NCI-H2196 (cell line): ENCODE data around the gene RAB6A.

Source experiments
- DNase-seq: peaks from one replicate; lab custom pipeline; 2025; ENCODE audit not compliant: unreplicated experiment; lab: John Stamatoyannopoulos, UW

Gene RAB6A

DNA sequence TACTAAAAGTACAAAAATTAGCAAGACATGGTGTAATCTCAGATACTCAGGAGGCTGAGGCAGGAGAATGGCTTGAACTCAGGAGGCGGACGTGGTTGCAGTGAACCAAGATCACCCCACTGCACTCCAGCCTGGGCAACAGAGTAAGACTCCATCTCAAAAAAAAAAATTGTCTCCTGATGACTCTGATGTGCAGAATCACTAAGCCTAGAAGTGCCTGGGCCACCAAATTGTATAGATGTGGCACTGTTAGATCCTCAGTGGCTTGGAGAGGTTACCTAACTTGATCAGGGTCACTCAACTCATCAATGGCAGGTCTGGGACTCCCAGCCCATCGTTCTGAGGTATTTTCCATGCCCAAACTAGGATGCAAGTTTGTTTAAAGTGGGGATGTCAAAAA is 103.9 kb downstream of the RAB6A start:
- DNase-seq = no peak

DNA sequence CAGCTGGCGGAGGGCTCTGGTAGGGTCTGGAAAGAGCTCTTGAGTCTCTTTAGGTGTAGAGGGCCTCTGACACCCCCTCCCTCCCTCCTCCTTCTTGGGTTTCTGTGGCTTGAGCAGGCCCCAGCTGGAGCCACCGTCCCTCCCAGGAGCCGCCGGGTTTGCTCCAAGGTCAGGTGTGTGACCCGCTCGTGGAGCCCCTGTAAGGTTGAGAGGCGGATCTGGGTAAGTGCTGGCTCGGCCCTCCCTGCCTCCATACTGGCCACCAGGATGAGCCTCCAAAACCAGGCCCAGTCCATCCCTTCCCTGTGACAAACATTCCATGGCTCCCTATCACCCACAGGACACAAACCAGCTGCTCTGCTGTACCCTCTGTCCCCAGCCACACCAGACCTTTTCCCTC is 105.2 kb downstream of the RAB6A start:
- DNase-seq = no peak

DNA sequence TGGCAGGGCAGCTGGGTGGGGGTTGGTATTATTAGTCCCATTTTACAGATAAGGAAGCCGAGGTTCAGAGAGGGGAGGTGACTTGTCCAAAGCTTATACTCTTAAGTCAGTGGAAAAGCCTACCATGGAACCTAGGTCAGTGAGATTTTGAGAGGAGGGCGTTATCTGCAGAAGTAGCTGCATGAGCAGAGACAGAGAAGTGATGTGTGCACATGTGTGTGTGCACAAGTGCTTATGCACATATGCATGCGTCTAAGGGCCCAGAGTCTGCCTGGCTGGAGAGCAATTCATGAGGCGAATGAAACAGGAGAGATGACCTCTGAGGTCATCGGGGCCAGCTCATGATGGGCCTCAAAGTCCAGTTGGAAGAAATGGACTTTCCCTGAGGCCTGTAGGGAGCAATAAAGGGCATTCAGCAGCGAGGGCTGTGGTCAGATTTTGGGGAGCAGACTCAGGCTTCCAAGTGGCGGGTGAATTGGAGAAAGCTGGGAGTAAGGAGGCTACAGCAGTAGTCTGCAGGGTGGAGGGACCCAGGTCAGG is 106.3 kb downstream of the RAB6A start:
- DNase-seq = no peak

DNA sequence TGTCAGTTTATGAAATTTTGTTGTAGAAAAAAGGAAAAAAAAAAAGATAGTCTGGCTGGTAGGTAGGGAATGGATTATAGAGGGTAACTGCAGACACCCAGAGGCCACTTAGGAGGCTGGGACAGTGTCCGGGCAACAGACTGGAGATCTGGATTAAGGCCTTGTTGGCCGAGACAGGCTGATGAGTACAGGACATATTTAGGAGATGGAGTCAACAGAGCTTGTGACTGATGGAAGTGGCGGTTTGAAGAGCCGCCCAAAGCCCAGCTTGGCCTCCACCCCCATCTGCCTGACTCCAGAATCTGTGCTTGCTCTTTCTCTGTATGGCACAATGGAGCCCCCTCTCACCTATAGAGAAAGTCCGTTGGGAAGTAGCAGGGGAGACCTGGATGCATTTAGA is 106.9 kb downstream of the RAB6A start:
- no peak for DNase-seq

DNA sequence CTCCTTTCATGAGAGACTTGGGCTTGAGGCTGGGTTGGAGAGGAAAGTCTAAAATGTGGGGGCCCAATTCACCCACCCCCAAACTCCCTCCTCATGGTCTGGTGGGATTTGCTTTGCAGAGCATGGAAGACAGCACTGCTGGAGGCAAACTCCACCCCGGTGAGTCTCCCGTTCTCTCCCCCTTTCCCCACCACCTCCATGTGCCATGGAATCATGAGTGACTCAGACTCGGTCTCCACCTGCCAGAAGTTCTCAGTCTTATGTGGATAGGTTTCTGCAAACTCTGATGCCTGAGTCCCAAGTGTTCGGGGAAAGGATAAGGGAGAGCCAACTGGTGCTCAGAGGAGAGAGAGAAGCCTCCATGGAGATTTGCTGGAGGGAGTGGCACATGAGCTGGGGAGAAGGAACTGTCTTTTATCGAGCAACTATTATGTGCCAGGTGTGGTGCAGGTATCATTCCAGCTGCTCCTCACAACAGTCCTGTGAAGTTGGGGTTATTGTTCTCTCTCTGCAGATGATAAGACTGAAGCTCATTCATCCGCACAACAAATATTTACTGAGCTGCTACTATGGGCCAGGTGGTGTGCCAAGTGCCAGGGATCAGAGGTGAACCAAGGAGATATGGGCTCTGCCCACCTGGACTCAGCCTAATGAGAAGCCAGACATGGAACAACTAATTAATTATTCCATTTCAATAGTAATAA is 107.9 kb downstream of the RAB6A start:
- DNase-seq = no peak

DNA sequence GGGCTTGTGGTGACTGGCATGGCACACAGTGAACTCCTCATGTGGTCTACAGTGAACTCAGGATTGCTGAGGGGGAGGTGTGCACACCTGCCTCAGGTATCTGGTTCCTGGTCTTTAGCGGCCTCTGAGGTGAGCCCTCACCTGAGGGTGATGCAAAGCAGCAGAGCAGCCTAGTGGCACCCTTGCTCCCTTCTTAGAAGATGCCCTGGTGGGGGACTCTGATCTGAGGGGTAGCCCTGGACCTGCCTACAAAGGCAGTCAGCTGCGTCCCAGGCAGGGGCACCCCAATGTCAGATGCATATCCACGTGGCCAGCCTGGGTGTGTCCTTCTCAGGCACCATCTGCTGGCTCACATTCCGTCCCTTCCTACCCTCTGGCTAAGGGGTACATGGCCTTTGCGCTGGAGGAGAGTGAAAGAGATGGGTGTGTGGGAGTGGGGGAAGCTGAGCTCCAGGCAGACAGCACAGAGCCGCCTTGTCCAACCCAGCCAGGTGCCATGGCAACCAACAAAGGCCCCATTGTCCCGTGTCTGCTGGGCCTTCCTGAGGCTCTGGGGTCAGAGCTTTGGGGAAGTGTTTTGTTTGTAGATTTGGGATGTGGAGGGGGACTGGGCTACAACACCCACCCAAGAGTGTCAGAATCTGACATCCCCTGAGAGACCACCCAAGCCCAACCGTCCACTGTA is 108.7 kb downstream of the RAB6A start:
- peak; percentile 50 for DNase-seq

DNA sequence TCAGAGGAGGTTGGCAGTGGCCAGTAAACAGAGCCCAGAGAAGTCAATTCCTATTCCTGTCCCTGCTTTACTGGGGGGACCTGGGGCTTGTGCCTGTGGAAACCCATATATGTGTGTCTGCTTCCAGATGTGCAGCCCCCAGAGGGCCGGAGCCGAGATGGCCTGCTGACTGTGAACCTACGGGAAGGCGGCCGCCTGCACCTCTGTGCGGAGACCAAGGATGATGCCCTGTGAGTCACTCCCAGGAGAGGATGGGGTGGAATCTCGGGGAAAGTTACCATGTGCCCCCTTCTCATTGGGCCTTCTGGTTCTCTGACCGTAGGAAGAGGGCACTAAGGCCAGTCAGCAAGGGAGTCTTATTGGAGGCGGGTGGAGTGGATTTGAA is 109.2 kb downstream of the RAB6A start:
- no peak for DNase-seq

DNA sequence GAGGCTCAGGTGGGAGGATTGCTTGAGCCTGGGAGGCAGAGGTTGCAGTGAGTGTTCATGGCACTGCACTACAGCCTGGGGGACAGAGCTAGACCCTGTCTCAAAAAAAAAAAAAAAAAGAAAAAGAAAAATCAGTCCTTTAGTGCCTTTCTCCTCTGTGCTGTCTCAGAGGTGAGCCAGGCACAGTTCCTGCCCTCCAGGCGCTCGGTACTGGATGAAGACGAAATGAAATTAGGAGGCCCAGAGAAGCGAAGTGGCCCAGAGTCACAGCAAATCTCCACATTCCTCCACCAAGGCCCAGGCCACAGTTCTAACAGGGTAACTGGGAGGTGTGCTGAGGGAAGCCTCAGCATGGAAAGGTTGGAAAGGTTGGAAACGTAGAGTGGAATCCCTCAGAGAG is 109.6 kb downstream of the RAB6A start:
- no peak for DNase-seq

DNA sequence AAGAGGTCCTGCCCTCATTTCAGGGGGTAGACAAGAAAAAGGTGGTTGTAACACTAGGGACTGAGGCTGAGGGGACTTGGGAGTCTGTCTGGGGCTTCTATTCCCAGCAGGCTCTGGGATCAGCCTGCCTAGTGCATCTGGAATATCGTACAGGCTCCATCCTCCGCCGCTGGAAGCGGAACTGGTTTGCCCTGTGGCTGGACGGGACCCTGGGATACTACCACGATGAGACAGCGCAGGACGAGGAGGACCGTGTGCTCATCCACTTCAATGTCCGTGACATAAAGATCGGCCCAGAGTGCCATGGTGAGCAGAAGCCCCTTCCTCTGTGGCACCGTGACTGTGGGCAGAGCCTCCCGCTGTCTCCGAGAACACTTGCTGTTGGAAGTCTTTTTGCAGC is 110.5 kb downstream of the RAB6A start:
- DNase-seq = no peak

DNA sequence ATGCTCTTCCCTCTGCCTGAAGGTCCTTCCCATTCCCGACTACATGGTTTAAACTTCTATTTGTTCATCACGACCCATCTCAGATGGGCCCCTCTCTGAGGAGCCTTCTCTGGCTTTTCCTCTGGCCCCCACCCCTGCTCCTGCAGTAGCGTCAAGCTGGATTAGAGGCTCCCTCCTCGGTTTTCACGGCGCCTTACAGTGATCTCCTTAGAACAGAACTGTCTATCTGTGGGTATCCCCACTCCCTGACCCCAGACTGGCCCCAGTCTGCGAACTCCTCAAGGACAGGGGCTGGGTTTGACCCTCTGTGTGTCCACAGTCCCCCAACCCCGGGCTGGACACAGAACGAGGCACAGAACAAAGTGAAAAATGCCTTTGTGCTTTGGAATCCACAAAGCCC is 111.7 kb downstream of the RAB6A start:
- DNase-seq = no peak

DNA sequence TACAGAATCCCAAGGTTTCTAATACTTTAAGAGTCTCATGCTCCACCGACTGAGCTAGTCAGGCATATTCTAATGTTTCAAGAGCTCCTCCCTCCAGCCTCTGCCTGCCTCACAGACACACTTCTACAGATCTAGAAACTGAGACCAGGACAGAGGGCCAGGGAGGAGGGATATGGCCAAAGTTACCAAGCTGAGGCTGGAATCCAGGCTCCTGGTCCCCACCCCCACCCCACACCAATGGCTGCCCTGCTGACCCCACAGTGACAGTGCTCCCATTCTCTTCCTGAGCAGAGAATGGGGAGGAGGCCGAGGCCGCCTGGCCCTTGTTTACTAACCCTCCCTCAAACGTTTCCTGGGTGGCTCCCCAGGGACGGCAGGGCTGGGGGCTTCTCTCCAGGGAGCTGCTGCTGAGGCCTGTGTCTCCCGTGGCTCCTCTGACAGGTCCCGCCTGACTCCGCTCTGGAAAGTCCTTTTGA is 112.3 kb downstream of the RAB6A start:
- no peak for DNase-seq

DNA sequence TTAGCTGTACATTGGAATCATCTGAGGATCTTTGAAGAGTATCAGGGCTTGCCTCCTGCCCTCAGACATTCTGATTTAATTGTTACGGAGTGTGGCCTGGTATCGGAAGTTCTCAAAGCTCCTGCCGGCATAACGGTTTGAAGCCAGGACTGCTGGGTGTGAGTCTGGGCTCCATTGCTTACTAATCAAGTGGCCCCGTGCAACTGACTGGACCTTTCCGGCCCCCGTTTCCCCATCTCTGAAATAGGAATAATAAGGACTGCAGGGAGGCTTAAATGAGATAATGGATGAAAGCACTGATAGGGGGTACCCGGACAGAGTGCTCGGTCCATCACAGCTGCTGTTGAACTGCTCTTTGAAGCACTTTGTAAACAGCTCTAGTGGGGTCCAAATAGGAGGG is 112.8 kb downstream of the RAB6A start:
- DNase-seq = no peak

DNA sequence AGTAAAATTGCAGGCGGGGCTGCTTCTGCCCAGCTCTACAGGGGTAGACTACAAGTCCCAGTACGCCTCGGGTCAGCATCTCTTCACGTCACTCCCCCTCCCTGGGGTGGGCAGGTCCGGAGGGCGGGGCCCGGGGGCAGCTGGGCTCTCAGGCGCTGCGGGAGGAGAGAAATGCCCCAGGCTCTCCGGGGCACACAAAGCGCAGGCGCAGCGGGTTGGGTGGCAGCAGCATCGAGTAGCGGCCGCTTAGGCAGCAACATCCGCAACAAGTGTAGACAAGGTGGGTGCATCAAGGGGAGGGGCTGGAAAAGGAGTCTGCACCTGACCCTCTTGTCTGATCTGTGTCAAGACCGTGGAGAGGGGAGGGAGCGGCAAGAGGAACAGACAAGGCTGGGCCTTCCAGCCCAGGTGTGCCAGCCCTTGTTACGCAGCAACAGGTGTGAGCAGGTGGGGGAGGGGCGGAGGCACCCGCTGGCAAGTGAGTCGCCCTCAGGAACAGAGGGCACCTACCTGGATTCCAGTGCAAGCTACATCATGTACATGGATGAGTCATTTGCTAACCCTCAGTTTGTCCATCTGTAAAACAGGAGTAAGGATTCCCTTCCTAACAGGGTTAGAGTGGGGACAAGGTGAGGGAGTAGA is 113.3 kb downstream of the RAB6A start:
- peak; percentile 95 for DNase-seq

DNA sequence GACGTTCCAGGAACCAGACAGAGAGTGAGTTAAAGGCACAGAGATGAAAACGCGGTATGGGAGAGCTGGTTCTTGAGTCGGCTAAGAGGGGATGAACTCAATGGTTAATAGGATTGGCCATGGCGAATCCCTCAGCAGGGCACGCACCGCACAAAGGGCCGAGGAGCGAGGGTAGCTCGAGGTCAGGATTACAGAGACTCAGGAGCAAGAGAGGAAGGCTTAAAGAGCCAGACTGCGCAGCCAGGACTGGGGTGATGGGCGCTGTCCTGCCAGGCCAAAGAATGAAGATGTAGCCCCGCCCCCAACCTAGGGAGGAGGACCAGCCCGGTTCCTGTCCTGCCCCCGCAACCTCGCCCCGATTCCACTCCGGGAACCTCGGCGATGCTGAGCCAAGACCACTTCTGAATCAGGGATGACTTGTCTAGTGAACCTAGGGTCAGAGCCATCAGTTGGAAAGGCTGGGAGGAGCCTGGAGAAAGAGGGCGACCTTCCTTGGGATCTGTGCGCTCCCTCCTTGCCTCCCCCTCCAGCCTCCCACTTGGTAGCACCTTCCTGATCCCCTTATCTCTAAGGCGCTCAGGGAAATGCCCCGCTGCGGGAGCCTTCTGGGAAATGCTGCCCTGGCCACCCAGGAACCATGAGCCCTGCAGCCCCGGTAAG is 114.8 kb downstream of the RAB6A start, which contains the start of gene PLEKHB1:
PLEKHB1 (plus strand) TSS at position 610 of the 660 bp plus-strand sequence; CDS start at position 638, 28 bp downstream.
- no peak for DNase-seq

DNA sequence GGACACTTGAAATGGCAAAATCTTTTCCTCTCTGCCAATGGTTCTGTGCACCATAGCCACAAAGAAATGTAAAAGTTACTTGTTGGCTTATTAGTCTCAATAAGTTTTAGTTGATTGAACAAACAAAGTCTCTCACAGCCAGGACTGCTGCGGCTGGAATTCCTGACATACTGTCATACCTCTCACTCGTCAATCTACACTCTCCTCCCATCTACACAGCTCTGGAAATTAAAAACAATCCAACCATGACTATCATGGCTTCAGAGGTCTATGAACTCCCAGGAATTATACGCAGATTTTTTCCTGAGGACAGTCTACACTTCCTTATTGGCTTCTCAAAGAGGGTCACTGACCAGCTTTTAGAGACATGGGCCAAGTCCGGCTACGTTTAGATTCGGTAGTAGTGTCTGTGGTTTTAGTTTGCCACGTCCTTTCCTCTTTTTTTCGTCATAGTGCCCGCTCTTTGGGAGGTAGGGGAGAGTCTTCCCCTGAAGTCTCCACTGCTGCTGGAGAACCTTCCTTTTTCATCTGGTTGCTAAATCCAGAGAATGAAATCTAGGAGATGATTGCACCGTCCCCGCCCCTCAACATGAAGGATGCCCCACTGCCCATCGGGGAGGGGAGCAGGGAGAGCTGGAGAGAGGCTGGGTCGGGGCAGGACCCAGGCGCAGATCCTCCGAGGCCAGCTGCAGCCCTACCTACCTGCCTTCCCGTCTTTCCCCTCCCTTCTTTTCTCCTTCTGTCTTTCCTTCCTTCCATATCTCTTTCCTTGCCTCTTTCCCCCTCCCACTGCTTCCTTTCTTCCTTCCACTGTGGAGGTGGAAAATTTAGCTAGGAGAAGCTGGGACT is 115.5 kb downstream of the RAB6A start:
- no peak for DNase-seq

DNA sequence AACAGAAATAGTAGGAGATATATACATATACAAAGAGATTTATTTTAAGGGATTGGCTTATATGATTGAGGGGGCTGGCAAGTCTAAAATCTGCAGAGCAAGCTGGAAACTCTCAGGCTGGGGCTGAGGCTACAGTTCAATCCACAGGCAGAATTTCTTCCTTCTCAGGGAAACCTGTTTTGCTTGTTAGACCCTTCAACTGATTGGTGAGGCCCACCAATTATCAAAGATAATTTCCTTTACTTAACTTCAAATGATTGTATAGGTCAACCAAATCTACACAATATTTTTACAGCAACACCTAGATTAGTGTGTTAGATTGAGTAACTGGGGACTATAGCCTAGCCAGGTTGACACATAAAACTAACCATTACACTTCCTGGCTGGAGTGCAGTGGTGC is 119.2 kb downstream of the RAB6A start:
- DNase-seq = no peak

DNA sequence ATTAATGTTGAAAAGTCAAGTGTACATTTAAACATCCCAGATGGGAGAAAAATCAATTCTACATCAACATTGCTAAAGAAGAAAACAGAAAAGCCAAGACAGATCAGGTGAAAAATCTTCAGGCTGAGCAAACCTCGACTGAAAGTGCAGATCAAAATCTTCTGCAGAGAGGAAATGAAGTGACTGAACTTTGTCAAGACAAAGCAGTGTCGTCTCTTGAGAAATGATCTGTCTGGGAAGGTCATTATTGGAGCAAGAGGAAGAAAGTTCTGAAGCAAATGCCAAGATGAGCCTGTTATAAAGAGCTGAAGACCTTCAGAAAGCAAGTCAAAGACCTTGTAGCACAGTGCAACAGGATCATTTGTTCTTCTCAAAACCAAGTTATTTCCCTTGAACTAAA is 120.3 kb downstream of the RAB6A start:
- DNase-seq = no peak

DNA sequence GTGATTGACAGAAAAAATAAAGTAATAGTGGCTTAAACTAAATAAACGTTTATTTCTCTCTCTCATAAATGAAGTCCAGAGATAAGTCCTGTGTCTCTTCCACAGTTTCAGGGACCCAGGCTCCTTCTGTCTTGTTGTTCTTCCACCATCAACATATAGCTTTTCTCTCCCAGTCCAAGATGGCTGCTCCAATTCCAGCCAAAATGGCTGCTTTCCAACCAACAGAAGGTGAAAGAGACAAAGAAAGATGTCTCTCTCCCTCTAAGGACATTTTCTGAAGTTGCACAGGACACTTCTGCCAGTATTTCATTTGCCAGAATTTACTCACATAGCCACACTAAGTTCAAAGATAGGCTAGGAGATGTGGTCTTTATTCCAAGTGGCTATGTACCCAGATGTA is 123.9 kb downstream of the RAB6A start:
- DNase-seq = no peak

DNA sequence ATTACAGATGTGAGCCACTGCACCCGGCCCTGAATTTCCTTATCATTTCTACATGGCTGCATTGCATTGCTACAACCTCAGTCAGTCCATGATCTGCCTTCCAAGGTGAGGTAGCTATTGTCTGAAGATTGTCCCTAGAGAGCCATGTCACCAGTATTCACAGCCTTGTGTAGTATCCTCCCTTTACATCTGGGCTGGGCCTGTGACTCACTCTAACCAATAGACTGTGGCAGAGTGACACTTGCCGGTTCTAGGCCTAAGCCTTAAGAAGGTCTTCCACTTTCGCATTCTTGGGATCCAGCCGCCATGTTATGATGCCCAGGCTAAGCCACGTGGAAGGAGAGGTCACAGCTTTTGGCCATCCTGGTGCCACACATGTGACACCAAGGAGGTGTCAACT is 124.6 kb downstream of the RAB6A start:
- DNase-seq = no peak

DNA sequence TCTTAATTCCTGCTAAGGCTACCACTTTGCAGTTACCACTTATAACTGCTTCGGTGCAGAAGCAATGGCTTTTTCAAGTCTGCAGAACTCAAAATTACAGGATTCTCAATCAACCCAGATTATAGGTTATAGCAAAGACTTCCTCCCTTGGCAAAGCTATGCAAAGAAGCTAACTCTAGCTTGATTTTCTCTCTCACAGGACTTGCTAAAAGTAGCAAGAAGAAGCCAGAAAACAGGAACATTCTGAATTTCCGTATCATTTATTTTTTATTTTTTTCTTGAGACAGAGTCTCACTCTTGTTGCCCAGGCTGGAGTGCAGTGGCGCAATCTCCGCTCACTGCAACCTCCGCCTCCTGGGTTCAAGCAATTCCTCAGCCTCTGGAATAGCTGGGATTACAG is 125.2 kb downstream of the RAB6A start:
- no peak for DNase-seq

DNA sequence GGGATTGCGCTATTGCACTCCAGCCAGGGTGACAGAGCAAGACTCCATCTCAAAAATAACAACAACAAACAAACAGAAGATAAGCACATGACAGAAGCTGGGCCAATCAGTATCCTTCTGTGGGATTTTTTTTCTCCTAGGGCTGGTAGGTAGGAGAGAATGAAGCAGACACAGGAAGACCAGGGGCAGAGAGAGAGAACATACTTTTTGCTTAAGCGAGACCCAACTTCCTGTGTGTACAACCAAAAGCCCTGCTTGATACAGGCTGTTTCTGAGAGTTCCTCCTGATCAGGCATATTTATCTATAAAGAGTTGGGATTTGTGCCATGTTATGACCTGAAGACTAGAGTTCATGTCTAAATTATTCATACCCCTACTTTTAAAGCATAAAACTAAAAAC is 126.9 kb downstream of the RAB6A start:
- no peak for DNase-seq
